Ecto neural progenitor cell (in vitro differentiated cells): ENCODE results near the gene KCNJ12.
"Not testable (repeated sequence)": the region's sequence is repeated elsewhere in the genome, so short reads cannot be mapped to it uniquely, and the experiment has no call there.

ENCODE experiments used
- DNase-seq: peaks from one replicate; pipeline ENCODE4 v3.0.0-alpha.2; 2018; ENCODE audit warnings: low spot score

The KCNJ12 gene

DNA sequence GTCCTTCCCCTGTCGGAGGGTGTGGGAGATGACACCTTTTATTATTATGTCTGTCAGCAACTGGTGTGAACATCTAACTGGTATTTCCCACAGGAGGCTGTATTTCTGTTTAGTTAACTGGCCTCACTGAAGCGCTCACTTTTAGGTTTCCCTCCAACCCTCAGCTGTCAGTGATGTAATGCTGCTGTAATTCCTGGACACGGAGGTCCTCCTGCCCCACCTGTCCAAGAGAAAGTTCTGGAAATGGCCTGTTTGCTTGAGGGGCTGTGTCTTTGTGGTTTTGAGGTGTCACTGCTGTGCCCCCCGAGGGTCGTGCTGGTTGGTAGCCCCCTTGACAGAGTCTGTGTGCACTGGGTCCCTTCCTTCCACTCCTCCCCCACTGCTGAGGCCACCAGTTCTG, 11.5 kb downstream of the KCNJ12 start:
- no peak for DNase-seq

DNA sequence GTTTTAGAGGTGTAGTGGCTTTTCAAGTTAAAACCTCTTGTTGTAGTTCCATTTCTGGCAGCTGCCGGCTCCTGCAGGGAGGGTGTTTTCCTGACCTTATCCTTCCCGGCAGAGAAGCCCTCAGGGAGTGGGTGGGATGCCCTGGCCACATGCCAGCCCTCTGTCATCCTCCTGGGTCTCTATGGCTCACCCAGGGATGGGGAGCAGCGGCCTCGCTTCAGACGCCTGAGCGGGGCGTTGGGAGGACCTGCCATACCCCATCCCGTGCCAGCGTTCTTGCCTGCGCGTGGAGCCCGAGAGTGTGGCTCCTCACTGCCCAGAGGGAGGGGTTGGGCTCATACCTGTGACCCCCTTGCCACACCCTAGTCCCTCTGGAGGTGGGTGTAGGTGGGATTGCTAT, 11.9 kb downstream of the KCNJ12 start:
- DNase-seq: no peak

DNA sequence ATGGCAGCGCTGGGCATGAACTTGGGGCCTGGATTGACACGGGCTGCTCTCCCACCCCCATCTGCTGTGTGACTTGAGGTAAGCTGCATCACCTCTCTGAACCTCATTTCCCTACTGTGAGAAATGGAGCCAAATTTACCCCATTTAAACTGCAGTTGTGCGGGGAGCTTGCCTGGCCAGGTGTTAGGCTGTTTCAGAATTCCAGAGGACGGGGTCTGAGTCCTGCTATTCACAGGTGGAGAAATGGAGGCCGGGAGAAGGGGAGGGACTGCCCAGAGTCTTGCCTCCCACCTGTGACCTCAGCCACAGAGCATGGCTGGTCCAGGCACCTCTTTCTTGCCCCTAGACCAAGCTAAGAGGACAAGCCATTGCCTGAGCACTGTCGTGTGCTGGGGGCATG, 12.8 kb downstream of the KCNJ12 start:
- DNase-seq: no peak

DNA sequence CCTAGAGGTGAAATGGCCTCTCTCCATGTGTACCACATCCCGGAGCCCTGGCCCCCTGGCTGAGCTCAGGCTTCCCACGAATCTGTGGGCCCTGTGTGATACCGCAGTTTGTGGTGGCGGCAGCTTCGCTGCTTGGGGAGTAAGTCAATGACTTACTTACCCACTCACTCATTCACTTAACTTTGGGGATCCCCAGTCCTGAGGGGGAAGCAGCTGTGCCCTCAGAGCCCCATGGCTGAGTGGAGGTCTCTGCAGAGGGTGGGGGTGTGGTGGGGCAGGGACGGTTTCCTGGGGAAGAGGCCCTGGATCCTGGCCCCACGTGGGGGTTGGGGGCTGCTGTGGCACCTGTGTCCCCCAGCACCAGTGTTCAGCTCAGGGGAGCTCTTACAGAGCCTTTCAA, 13.2 kb downstream of the KCNJ12 start:
- DNase-seq: no peak

DNA sequence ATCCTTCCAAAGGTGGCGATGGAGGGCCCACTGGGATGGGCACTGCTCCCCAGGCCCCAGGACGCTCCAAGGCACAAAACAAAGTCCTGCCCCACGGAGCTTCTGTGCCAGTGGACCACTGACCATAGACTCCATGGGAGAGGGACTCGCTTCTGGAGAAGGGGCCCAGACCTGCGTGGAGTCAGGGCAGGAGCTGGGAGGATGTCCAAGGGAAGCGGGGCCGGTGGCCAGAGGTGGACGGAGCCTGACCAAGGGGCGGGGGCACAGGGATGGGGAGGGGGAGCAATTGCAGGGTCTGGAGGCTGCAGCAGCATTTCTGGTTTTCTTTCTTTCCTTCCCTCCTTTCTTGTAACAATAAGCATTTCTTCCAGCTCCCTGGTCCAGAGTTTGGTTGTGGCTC, 14.1 kb downstream of the KCNJ12 start:
- no peak for DNase-seq

DNA sequence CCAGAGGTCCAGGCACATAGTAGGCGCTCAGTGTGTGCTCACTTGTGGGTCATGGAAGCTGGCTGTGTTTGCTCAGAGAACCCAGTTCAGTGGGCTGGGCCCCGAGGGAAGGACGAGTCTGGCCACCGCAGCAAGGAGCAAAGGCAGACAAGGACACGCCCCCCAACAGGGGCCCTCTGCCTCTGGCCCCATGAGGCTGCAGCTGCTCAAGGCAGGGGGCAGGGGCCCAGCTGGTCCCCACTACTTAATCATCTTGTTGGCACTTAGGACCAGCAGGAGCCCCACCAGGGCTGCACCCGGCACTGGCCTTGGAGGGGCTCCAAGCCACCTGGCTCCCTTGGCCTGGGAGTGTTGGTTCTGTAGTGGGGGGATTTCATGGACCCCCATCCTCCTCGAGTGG, 16.1 kb downstream of the KCNJ12 start:
- DNase-seq: no peak

DNA sequence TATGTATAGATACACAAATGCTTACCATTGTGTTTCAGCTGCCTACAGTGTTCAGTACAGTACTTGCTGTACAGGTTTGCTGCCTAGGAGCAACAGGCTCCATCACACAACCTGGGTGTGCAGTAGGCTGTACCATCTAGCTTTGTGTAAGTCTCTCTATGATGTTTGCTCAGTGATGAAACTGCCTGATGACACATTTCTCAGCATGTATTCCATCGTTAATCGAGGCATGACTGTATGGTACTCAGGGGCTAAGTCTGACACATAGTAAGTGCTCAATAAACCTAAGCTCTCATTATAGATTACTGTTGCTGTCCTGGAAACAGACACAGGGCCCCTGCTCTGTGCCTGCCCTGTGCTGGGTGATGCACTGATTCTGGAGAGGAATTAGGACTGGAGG, 18.1 kb downstream of the KCNJ12 start:
- DNase-seq: no peak

DNA sequence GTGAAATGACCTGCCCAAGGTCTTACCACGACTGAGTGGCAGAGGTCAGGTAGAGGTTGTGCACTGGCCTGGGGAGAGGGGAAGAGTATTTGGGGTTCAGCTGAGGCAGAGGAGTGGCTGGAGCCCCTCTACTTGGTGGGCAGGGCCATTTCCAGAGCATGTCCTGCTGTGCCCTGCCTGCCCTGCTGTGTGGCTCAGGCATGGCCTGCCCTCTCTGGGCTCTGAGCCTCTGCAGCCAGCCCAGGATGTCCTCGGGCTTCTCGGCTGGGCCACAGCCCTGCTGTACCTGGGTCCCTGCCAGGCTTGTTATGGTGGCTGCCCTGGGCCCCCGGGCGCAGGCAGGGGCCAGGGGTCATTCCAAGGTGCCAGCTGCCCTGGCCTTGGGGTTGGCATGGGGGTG, 19.6 kb downstream of the KCNJ12 start:
- no peak for DNase-seq

DNA sequence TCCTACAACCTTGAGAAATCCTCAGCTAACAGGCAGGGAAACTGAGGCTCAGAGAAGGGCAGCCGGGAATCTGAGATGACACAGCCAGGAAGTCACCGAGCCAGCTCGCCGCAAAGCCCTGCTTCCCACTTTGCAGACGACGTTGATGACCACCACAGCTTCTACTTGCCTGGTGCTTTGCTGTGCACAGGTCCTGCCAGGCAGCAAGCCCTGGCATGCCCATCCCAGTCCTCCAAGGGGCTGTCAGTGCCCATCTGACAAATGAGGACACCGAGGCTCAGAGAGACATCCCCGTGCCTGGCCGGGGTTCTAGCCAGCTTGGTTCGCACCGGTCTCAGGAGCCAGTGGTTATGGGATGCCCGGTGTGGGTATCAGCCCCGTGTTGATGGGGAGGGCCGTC, 20.1 kb downstream of the KCNJ12 start:
- DNase-seq: no peak

DNA sequence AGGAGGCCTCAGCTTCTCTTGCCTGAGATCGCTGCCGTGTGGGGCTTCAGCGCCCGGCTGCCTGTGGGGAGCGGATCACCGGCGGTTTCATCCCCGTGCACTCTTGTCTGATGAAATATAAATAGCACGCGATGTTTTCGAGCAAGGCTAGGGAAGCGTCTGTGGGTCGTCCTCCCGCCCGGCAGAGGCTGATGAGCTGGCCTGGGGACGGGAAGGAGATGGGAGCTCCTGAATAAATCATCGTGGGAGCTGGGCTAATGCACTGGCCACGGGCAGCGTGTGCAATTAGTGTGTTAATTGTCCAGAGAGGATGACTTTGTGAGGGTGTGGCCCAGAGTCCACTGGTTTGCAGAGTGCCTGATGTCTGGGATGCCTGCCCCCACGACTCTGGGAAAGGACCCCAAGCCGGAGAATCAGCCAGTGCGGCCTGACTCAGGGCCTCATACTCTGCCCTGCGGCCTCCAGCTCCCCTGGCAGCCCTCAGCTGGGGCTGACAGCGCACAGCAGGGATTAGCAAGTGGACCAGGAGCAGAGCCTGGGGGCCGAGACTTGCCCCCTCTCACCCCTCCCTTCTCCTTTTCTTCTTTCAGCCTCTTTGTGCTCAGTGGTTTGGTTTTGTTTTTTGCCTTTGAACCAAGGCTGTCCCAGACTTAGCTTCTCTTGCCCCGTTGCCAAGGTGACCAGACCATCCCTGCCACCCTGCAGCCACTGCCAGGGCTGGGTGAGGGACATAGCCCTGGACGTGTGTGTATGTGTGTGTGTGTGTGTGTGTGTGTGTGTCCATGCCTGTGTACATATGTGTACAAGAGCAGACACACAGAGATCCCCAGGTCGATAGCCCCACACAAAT, 21.4 kb downstream of the KCNJ12 start:
- no peak for DNase-seq

DNA sequence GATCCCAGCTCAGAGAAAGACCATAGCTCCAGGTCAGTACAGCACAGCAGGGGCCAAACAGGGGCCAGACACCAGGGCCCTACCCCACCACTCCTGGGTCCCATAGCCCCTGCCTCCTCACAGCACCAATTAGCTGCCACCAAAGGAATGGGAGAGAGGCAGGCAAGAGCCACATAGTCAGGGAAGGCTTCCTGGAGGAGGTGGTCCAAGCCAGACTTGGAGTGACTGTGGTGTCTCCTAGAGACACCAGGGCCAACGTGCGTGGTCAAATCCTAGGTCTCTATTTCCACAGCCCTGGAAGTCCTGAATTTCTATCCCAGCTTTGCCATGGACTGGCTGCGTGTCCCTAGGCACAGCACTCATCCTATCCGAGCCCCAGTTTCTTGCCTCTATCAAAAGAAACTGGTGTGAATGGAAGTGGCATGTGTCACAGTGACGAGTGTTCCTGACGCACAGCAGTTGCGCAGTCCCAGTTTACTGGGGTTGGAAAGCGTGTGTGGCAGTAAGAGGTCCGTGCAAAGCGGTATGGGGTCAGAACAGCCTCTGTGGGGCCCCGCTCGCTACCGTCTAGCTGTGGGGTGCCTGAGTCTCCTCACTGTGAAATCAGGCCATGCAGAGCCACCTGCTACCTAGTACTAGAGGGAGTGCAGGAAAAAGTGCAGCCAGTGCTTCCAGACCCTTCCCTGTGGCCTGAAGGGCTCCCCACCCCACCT, 23.5 kb downstream of the KCNJ12 start:
- DNase-seq: no peak

DNA sequence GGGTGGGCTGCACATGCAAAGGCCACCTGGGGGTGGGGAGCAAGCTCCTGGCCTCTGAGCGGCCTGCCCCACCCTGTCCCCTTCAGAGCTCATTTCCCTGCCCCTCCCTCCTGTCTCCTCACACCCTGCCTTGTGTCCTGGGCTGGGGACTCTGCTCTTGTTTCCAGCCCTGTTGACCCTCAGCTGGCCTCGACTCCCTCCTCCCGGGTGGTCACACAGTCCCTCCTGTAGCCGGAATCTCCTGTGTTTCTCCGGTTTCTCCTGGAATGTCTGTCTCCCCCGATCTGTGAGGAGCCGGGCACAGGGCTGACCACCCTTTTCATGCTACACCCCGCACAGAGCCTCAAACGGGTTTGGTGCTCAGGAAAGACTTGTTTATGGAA, 24.0 kb downstream of the KCNJ12 start:
- DNase-seq: not testable (repeated sequence)

DNA sequence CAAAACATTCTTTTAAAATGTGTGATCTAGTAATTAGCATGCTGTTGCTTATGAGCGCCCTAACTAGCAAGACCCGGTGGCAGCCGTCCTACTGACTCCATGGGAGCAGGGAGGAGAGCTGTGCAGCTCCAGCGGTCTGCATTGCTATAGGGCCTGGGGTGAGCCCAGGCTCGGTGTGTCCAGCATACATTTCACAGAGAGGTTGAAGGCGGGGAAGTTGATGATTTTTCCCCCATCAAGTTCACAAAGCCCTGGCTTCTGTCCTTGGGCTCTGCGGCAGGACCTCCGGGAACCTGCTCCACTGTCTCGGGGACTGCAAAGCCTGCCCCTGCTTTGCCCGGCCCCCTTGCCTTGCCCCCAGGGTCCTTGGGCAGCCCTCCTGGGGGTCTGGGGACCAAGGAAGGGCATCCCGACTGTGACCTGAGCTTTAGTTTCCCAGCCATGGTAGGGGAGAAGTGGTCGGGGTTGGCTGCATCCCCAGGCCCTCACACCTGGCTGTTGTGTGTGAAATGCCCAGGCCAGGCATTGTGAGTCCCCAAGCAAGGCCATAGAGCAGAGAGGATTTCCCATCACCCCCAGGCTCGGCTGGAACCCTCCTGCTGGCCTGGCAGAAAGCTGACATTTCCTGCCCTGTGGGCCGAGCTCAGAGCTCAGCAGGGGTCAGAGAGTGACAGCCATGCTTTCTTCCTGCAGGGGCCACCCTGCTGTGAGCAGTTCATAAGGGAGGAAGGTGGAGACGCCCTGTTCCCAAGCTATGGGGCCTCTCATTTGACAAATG, 24.8 kb downstream of the KCNJ12 start:
- no peak for DNase-seq

DNA sequence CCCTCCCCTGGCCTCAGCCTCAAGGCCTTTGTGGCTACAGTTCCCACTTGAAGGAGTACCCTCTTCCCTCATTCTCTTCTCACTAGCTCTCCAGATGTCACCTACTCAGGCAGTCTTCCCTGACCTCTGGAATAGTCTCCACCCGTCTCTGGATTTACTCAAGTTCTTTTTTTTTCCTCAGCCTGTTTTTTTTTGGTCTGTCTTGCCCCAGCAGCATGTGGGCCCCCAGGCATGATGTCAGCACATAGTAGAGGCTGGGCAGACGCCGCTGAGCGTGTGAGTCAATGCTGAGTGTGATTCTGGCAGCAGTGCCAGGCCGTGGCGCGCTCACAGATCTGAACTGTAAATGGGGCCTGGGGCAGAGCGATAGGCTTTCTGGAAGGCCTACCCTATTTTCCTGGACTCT, 26.0 kb downstream of the KCNJ12 start:
- DNase-seq: not testable (repeated sequence)

DNA sequence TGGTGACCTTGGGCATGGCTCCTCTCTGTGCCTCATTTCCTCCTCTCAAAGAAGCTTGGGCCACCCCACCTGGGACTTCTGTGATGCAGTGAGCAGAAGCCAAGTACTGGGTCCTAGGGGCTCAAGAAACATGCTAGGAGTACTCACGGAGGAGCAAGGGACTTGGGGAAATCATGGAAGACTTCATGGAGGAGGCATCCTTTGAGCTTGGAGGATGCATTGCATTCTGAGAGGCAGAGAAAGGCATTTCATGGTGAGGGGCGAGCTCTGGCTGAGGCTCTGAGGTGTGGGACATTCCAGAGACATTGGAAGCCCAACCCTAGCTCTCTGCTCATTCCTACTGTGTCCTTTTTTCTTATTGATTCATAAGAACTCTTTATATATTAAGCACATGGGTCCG, 26.8 kb downstream of the KCNJ12 start:
- not testable (repeated sequence) for DNase-seq

DNA sequence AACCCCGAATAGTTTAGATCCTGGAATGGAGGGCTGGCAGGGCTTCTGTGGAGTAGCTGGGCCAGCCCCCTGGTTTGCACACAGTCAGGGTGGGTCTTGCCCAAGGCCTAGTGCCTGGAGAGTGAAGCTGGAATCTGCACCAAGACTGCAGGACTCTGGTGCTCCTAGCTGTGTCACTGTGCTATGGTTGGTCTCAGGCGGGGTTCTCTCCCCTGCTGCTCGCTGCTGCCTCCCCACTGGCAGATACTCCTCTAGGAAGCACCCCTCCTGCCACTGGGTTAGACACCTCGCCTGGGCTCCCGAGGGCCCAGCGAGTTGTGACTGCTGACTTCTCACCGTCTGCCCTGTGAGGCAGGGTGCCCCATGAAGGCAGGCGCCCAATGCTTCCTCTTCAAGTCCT, 27.9 kb downstream of the KCNJ12 start:
- not testable (repeated sequence) for DNase-seq

DNA sequence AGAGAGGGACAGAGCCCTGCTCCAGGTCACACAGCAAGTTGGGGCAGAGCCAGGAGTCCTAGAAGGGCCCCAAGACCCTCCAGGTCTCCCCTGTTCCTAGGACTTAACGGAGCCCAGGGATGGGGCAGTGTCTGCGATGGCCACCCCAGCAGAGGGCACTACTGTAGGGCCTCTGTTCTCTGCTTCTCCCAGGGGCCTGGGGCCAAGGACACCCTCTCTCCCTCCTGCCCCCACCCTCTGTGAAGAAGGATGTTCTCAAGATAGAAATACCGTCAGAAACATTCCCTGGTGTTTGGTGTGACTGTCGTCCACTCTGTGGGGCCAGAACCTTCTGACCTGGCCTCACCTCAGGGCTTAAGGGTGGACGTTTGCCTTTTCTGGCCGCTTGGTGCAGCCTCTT, 28.4 kb downstream of the KCNJ12 start:
- DNase-seq: not testable (repeated sequence)

DNA sequence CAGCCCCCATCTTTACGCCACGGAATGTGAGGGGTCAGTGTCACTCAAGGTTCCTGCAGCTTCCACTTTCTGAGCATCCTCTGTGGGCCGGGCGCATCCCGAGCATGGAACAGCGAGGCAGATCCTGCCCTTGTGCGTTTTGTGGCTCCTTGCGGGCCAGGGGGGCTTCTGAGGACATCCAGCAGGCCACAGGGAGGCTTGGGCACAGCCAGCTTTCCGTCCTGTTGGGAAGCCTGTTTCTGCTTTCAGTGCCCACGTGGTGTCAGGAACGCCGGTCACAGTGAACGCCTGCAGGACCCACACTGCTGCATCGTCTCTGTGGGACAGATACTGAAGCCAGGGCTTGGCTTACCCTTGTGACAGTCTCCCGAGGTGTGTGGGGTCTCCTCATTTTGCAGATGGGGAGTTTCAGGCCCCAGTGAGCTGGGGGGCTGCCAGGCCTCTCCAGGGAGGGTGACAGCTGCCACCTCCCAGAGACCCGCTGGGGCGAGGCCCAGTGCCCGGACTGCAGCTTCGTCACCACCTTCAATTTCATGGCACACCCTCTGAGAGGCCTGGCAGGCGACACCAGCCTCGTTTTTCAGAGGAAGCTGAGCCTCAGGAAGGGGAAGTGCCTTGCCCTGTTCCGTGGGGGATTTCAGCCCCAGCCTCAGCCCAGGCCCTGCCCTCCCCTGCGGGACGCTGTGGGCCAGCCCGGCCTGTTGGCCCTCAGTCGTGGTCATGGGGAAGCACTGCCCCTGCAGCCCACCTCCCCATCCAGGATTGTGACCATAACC, 29.0 kb downstream of the KCNJ12 start:
- DNase-seq: not testable (repeated sequence)

DNA sequence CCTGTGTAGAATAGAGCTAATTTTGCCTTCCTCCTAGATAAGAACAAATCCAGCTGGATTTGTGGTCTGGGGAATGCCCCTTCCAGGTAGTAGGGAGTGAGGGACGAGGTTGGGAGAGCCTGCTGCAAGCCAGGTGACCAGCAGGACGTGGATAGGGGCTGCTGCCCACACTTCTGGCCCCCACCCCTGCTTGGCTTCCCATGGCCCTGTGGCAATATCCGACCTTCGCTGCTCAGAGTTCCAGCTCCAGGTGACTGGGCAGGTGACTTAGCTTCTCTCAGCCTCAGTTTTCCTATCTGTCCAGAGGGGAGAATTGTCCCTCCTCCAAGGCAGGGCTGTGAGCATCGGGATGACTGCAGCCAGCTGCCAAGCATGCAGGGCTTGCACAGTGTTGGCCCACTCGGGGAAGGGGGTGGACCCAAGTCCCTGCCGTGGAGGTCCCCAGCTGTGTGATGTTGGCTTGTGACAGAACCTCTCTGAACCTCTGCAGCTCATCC, 29.8 kb downstream of the KCNJ12 start:
- DNase-seq: not testable (repeated sequence)

DNA sequence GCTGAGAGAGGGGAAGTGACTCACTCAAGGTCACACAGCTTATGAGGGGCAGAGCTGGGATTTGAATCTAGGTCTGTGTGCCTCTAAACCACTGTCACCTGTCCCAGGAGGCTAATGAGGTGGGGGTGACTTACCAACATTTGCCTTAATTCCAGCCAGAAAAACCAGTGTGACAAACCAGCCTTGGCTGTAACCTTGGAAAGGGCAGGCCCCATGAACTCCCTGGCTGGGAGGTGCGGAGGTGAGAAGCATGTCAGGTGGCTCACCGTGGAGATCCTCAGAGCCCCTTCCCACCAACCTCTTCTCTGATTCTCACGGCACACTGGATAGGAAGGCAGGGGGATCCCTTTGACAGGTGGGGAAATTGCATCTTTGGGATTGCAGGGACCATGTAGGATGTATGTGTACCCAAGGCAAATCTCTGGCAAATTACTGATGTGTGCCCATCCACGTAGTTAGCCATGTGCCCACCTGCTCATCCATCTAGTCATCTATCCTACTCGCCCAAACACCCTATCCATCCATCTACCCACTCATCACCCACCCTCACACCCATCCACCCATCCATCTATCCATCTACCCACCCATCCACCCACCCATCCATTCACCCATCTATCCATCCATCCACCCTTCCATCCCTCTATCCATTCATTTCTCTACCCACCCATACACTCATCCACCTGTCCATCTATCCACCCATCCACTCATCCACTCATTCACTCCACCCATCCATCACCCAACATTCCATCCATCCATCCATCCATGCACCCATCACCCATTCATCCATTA, 30.7 kb downstream of the KCNJ12 start:
- not testable (repeated sequence) for DNase-seq

DNA sequence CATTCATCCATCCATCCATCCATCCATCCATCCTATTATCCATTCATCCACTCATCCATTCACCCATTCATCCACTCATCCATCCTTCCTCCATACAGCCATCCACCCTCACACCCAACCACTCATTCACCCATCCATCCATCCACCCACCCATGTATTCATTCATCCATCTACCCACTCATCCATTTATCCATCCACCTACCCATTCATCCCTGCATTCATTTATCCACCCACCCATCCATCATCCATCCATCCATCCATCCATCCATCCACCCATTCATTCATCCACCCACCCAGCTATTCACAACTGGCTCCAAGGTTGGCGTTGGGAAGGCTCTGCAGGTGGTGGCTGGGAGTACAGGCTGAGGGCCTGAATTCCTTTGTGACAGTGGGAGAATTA, 31.6 kb downstream of the KCNJ12 start:
- not testable (repeated sequence) for DNase-seq
